Upper lobe of right lung (tissue), 1 donor: Measurements from ENCODE around the gene B3GNT9. TPM values are rescaled to one million over a fixed set of nuclear protein-coding genes. Genes with fewer than 3 reads are reported as not detected.

Experiments used
- ATAC-seq: fragments of 200-7000 bp; cut with Tn5 transposase; one replicate; pipeline ENCODE4 v1.9.1; 2020; ENCODE audit warnings: mild to moderate bottlenecking, moderate library complexity
- DNase-seq: peaks from one replicate; pipeline ENCODE4 v3.0.0-alpha.2; 2020
- H3K27ac ChIP-seq: fragments of 200-600 bp; one replicate; pipeline ENCODE4 v1.8.0; 2022
- H3K27me3 ChIP-seq: fragments of 200-600 bp; one replicate; pipeline ENCODE4 v1.8.0; 2022; ENCODE audit warnings: mild to moderate bottlenecking
- H3K36me3 ChIP-seq: fragments of 200-600 bp; one replicate; pipeline ENCODE4 v1.8.0; 2022
- H3K4me1 ChIP-seq: fragments of 200-600 bp; one replicate; pipeline ENCODE4 v1.8.0; 2022
- H3K4me3 ChIP-seq: fragments of 200-600 bp; one replicate; pipeline ENCODE4 v1.8.0; 2022; ENCODE audit warnings: mild to moderate bottlenecking
- H3K9me3 ChIP-seq: fragments of 200-600 bp; one replicate; pipeline ENCODE4 v1.8.0; 2022
- CTCF ChIP-seq: fragments of 200-600 bp; IDR thresholded peaks from one replicate; pipeline ENCODE4 v1.8.0; 2022; ENCODE audit warnings: antibody characterized with exemption
- intact Hi-C: fragments of 100-400 bp; cut with DNase I; formaldehyde crosslinking; loops from one replicate; pipeline ENCODE4 v1.11.0; 2022
- total RNA-seq: library from RNA; stranded (reverse); fragmentation: NEBNext Ultra II Directional; extraction: Animal tissue kit (Norgen Biotek cat#: 25700); gene quantifications from one replicate; pipeline ENCODE4 v1.2.1, GENCODE V29; 2021
- donor health status: DM: no; HTN: yes; CAD: no; lungs with severe emphysema.

Gene B3GNT9
- total RNA-seq, 1 donor from 2014 or later, result 19.3 TPM

GRCh38 chr16:67184453-67184994 lies 33.7 kb upstream of the B3GNT9 start:
- H3K27ac ChIP-seq, result peak overlapping the region; percentile 93
- H3K9me3 ChIP-seq, result no peaks in the 10 kb centered on the region
- H3K36me3 ChIP-seq, result no peaks in the 10 kb centered on the region
- DNase-seq, result no peak
- H3K27me3 ChIP-seq, result no peaks in the 10 kb centered on the region
- H3K4me1 ChIP-seq, result peaks cover 22% of the 10 kb centered on the region
- H3K4me3 ChIP-seq, result peak overlapping the region; percentile 79
- peak; percentile 8 for ATAC-seq
- no peak for TF ChIP-seq CTCF
- intact Hi-C loops, result no loop called here

GRCh38 chr16:67183627-67184452 lies 33.0 kb upstream of the B3GNT9 start, which contains the start of gene MATCAP1:
Gene MATCAP1 (minus strand): TSS chr16:67183963. CDS start chr16:67180610, 3,353 bp downstream.
- no peaks in the 10 kb centered on the region for H3K9me3 ChIP-seq
- H3K4me1 ChIP-seq, result peaks cover 24% of the 10 kb centered on the region
- peak within 1 kb of the TSS; percentile 79 for H3K4me3 ChIP-seq
- ATAC-seq, result peak; percentile 94
- H3K27me3 ChIP-seq, result no peaks in the 10 kb centered on the region
- peak; percentile 95 for DNase-seq
- no peaks in the 10 kb centered on the region for H3K36me3 ChIP-seq
- TF ChIP-seq CTCF, result no peak
- intact Hi-C loops, result no loop called here
- H3K27ac ChIP-seq, result peak within 1 kb of the TSS; percentile 93

- H3K4me1 ChIP-seq, result peaks cover 30% of the 10 kb centered on the region
- no peaks in the 10 kb centered on the region for H3K36me3 ChIP-seq
- no peaks in the 10 kb centered on the region for H3K9me3 ChIP-seq
- no peak for ATAC-seq
- DNase-seq, result no peak
- intact Hi-C loops, result no loop called here
- H3K27me3 ChIP-seq, result no peaks in the 10 kb centered on the region
- H3K4me3 ChIP-seq, result peak overlapping the region; percentile 79
- H3K27ac ChIP-seq, result peak overlapping the region; percentile 7
- no peak for TF ChIP-seq CTCF
These were observed 32.5 kb upstream of the B3GNT9 start for GRCh38 chr16:67183284-67183626.

GRCh38 chr16:67182288-67182687 lies 31.5 kb upstream of the B3GNT9 start:
- DNase-seq (no peak), ATAC-seq (no peak)
- H3K9me3 ChIP-seq, result no peaks in the 10 kb centered on the region
- H3K27me3 ChIP-seq, result no peaks in the 10 kb centered on the region
- peaks cover 38% of the 10 kb centered on the region for H3K4me1 ChIP-seq
- H3K4me3 ChIP-seq, result no peak overlapping the region
- TF ChIP-seq CTCF, result no peak
- no peaks in the 10 kb centered on the region for H3K36me3 ChIP-seq
- no peak overlapping the region for H3K27ac ChIP-seq
- intact Hi-C loops, result no loop called here

- TF ChIP-seq CTCF, result no peak
- peaks cover 39% of the 10 kb centered on the region for H3K4me1 ChIP-seq
- no peaks in the 10 kb centered on the region for H3K36me3 ChIP-seq
- H3K9me3 ChIP-seq, result no peaks in the 10 kb centered on the region
- H3K27ac ChIP-seq, result peak overlapping the region; percentile 24
- intact Hi-C loops, result no loop called here
- ATAC-seq (no peak), DNase-seq (no peak)
- no peaks in the 10 kb centered on the region for H3K27me3 ChIP-seq
- no peak overlapping the region for H3K4me3 ChIP-seq
These were observed 30.5 kb upstream of the B3GNT9 start for GRCh38 chr16:67181346-67181745.
